ENCODE results near the gene HAPSTR1.

Gene HAPSTR1

GRCh38 chr16:9118170-9118569 lies 26.7 kb downstream of the HAPSTR1 start:
- Histone ChIP-seq H3K36me3 (peaks cover 8 to 30% (median 26%) of the 10 kb centered on the region in 3 donors), H3K4me1 (peaks cover 0 to 80% (median 39%) of the 10 kb centered on the region in 4 donors), H3K4me3 (no peak overlapping the region), H3K27me3 (no peaks in the 10 kb centered on the region), H3K27ac (no peak overlapping the region), H3K9me3 (no peaks in the 10 kb centered on the region)
- DNase-seq, result no peak
- no peak for TF ChIP-seq CTCF (IDR thresholded peaks at IDR 0.05)
- intact Hi-C loops (cut with DNase I; ENCODE audit: low total_unique reads), result no loop called here

- Histone ChIP-seq H3K9me3 (no peaks in the 10 kb centered on the region), H3K27ac (no peak overlapping the region), H3K27me3 (no peaks in the 10 kb centered on the region), H3K4me1 (peaks cover 0 to 80% (median 32%) of the 10 kb centered on the region in 4 donors), H3K36me3 (peaks cover 8 to 39% (median 30%) of the 10 kb centered on the region in 3 donors), H3K4me3 (no peak overlapping the region)
- TF ChIP-seq CTCF (IDR thresholded peaks at IDR 0.05), result no peak
- intact Hi-C loops (cut with DNase I; ENCODE audit: low total_unique reads), result no loop called here
- DNase-seq, result no peak
Measured at GRCh38 chr16:9119795-9120194, 28.4 kb downstream of the HAPSTR1 start.

- no peak overlapping the region for H3K27ac ChIP-seq
Measured at GRCh38 chr16:9122342-9122741, 30.9 kb downstream of the HAPSTR1 start.

GRCh38 chr16:9122969-9123368 lies 31.5 kb downstream of the HAPSTR1 start:
- peaks cover 0 to 70% (median 39%) of the 10 kb centered on the region in 4 donors for H3K4me1 ChIP-seq
- DNase-seq, result no peak
- no peak overlapping the region for H3K27ac ChIP-seq
- peaks cover 0 to 26% (median 24%) of the 10 kb centered on the region in 3 donors for H3K36me3 ChIP-seq
- TF ChIP-seq CTCF (IDR thresholded peaks at IDR 0.05), result no peak
- intact Hi-C loops (cut with DNase I; ENCODE audit: low total_unique reads), result no loop called here
- no peaks in the 10 kb centered on the region for H3K9me3 ChIP-seq
- no peaks in the 10 kb centered on the region for H3K27me3 ChIP-seq
- no peak overlapping the region for H3K4me3 ChIP-seq

More at GRCh38 chr16:9122342-9122741, 30.9 kb downstream of the HAPSTR1 start:
- H3K27me3 ChIP-seq, result no peaks in the 10 kb centered on the region
- H3K36me3 ChIP-seq, result peaks cover 0 to 30% (median 30%) of the 10 kb centered on the region in 3 donors
- H3K9me3 ChIP-seq, result no peaks in the 10 kb centered on the region
- intact Hi-C loops (cut with DNase I; ENCODE audit: low total_unique reads), result no loop called here
- no peak for TF ChIP-seq CTCF (IDR thresholded peaks at IDR 0.05)
- no peak for DNase-seq
- peaks cover 0 to 70% (median 36%) of the 10 kb centered on the region in 4 donors for H3K4me1 ChIP-seq
- H3K4me3 ChIP-seq, result no peak overlapping the region

- intact Hi-C loops (cut with DNase I; ENCODE audit: low total_unique reads), result no loop called here
- Histone ChIP-seq H3K4me1 (peaks cover 0 to 70% (median 43%) of the 10 kb centered on the region in 4 donors), H3K4me3 (no peak overlapping the region), H3K27ac (no peak overlapping the region), H3K27me3 (no peaks in the 10 kb centered on the region), H3K36me3 (peaks cover 0 to 26% (median 22%) of the 10 kb centered on the region in 3 donors), H3K9me3 (no peaks in the 10 kb centered on the region)
- no peak for DNase-seq
- no peak for TF ChIP-seq CTCF (IDR thresholded peaks at IDR 0.05)
Measured at GRCh38 chr16:9123401-9123800, 32.0 kb downstream of the HAPSTR1 start.

- Histone ChIP-seq H3K4me3 (no peak overlapping the region), H3K27ac (no peak overlapping the region), H3K27me3 (no peaks in the 10 kb centered on the region), H3K9me3 (no peaks in the 10 kb centered on the region), H3K36me3 (peaks cover 0 to 26% (median 22%) of the 10 kb centered on the region in 3 donors), H3K4me1 (peaks cover 0 to 70% (median 47%) of the 10 kb centered on the region in 4 donors)
- intact Hi-C loops (cut with DNase I; ENCODE audit: low total_unique reads), result no loop called here
- DNase-seq, result peak; percentile 46 to 76
- TF ChIP-seq CTCF (IDR thresholded peaks at IDR 0.05), result no peak
Measured at GRCh38 chr16:9123871-9124270, 32.4 kb downstream of the HAPSTR1 start.
